Measurements from ENCODE around the gene C4orf36. TPM values are rescaled to one million over a fixed set of nuclear protein-coding genes. Genes with fewer than 3 reads are reported as not detected.

Gene C4orf36
- polyA plus RNA-seq, 3 donors = 0.94 to 2.6 (median 1.9) TPM

Other genes starting within 250 kb of the C4orf36 start
- gene SLC10A6, start 43.0 kb downstream of the C4orf36 start, polyA plus RNA-seq (ENCODE audit: insufficient read length in 3 of 3) = under 1 TPM; 0.08 to 0.14 (median 0.14) TPM
- gene AFF1, start 42.6 kb upstream of the C4orf36 start, polyA plus RNA-seq (ENCODE audit: insufficient read length in 3 of 3) = 10 to 100 TPM; 43.6 to 47.3 (median 45.4) TPM

Measured in right renal cortex interstitium (tissue), 3 donors.